ENCODE measurements around the gene ICE2.
"Not testable (repeated sequence)": the region's sequence is repeated elsewhere in the genome, so short reads cannot be mapped to it uniquely, and the experiment has no call there.

ICE2 gene

GRCh38 chr15:60414016-60414682 lies 64.8 kb downstream of the ICE2 start:
- DNase-seq (ENCODE audit: low spot score) = no peak
- no peaks in the 10 kb centered on the region for H3K9me3 ChIP-seq (replicated peaks in 1 of 2; ENCODE audit: control insufficient read depth in 2 of 2, insufficient read depth in 1 of 2, low read depth in 1 of 2, low read length in 2 of 2)

GRCh38 chr15:60413231-60413824 lies 65.6 kb downstream of the ICE2 start:
- H4K8ac ChIP-seq (ENCODE audit: low read depth, low read length) = no peak overlapping the region
- DNase-seq (ENCODE audit: low spot score) = no peak

More at GRCh38 chr15:60414016-60414682, 64.8 kb downstream of the ICE2 start:
- no peak overlapping the region for H3K18ac ChIP-seq (ENCODE audit: low read length)
- H2AFZ ChIP-seq (ENCODE audit: low read length) = no peak overlapping the region
- H2AK5ac ChIP-seq (ENCODE audit: low read depth, low read length) = no peak overlapping the region
- no peak overlapping the region for H3K14ac ChIP-seq (ENCODE audit: low read length)
- no peak overlapping the region for H2BK15ac ChIP-seq (ENCODE audit: low read length)
- H3K4ac ChIP-seq (ENCODE audit: low read length) = no peak overlapping the region
- no peak overlapping the region for H2BK120ac ChIP-seq (ENCODE audit: low read depth, low read length)
- H2BK12ac ChIP-seq (ENCODE audit: low read length) = no peak overlapping the region
- no peak overlapping the region for H4K8ac ChIP-seq (ENCODE audit: low read depth, low read length)
- no peak overlapping the region for H3K9ac ChIP-seq (ENCODE audit: low read depth, low read length, poor library complexity)
- no peaks in the 10 kb centered on the region for H3K27me3 ChIP-seq (ENCODE audit: control insufficient read depth in 3 of 3, insufficient read depth in 3 of 3, low read depth in 1 of 3, low read length in 3 of 3)
- H3K36me3 ChIP-seq (replicated peaks in 1 of 2; ENCODE audit: control insufficient read depth in 2 of 2, insufficient read depth in 2 of 2, low read length in 2 of 2) = no peaks in the 10 kb centered on the region
- no peak overlapping the region for H3K4me2 ChIP-seq (ENCODE audit: insufficient read depth, low read length, poor library complexity, severe bottlenecking)
- no peaks in the 10 kb centered on the region for H3K79me1 ChIP-seq (ENCODE audit: low read depth, low read length)
- no peak overlapping the region for H4K91ac ChIP-seq (ENCODE audit: low read depth, low read length, poor library complexity)
- no CpG with 5 or more reads among the region's 10 CpGs for WGBS, 2 donors (ENCODE audit: extremely low coverage in 2 of 2, insufficient read length in 2 of 2, insufficient replicate concordance in 1 of 2)
- no peak overlapping the region for H3K23ac ChIP-seq (ENCODE audit: low read depth, low read length, poor library complexity)
- H3K4me1 ChIP-seq (ENCODE audit: control insufficient read depth in 2 of 2, insufficient read depth in 1 of 2, low read depth in 1 of 2, low read length in 2 of 2) = no peaks in the 10 kb centered on the region
- H3K4me3 ChIP-seq (ENCODE audit: low read length in 2 of 2) = no peak overlapping the region
- H2BK5ac ChIP-seq (ENCODE audit: low read length) = no peak overlapping the region
- no peak overlapping the region for H3K27ac ChIP-seq (replicated peaks; ENCODE audit: low read length)

GRCh38 chr15:60412807-60413206 lies 66.1 kb downstream of the ICE2 start:
- not testable (repeated sequence) for DNase-seq (ENCODE audit: low spot score); H3K14ac ChIP-seq (ENCODE audit: low read length); H3K36me3 ChIP-seq (replicated peaks in 1 of 2; ENCODE audit: control insufficient read depth in 2 of 2, insufficient read depth in 2 of 2, low read length in 2 of 2); H3K9me3 ChIP-seq (replicated peaks in 1 of 2; ENCODE audit: control insufficient read depth in 2 of 2, insufficient read depth in 1 of 2, low read depth in 1 of 2, low read length in 2 of 2); H2BK5ac ChIP-seq (ENCODE audit: low read length); H3K4me2 ChIP-seq (ENCODE audit: insufficient read depth, low read length, poor library complexity, severe bottlenecking); H3K23ac ChIP-seq (ENCODE audit: low read depth, low read length, poor library complexity); H3K4me3 ChIP-seq (ENCODE audit: low read length in 2 of 2); H3K4me1 ChIP-seq (ENCODE audit: control insufficient read depth in 2 of 2, insufficient read depth in 1 of 2, low read depth in 1 of 2, low read length in 2 of 2); H2AK5ac ChIP-seq (ENCODE audit: low read depth, low read length); H4K91ac ChIP-seq (ENCODE audit: low read depth, low read length, poor library complexity); H2BK15ac ChIP-seq (ENCODE audit: low read length); H3K79me1 ChIP-seq (ENCODE audit: low read depth, low read length); H3K27me3 ChIP-seq (ENCODE audit: control insufficient read depth in 3 of 3, insufficient read depth in 3 of 3, low read depth in 1 of 3, low read length in 3 of 3); H2BK12ac ChIP-seq (ENCODE audit: low read length); H2BK120ac ChIP-seq (ENCODE audit: low read depth, low read length); H3K4ac ChIP-seq (ENCODE audit: low read length); H2AFZ ChIP-seq (ENCODE audit: low read length); H3K9ac ChIP-seq (ENCODE audit: low read depth, low read length, poor library complexity); H3K18ac ChIP-seq (ENCODE audit: low read length); H4K8ac ChIP-seq (ENCODE audit: low read depth, low read length); H3K27ac ChIP-seq (replicated peaks; ENCODE audit: low read length)
- WGBS, 2 donors (ENCODE audit: extremely low coverage in 2 of 2, insufficient read length in 2 of 2, insufficient replicate concordance in 1 of 2) = no CpG with 5 or more reads among the region's 21 CpGs

More at GRCh38 chr15:60413231-60413824, 65.6 kb downstream of the ICE2 start:
- Histone ChIP-seq H2BK5ac (ENCODE audit: low read length) (no peak overlapping the region), H3K14ac (ENCODE audit: low read length) (no peak overlapping the region), H3K9me3 (replicated peaks in 1 of 2; ENCODE audit: control insufficient read depth in 2 of 2, insufficient read depth in 1 of 2, low read depth in 1 of 2, low read length in 2 of 2) (no peaks in the 10 kb centered on the region), H3K27ac (replicated peaks; ENCODE audit: low read length) (peak overlapping the region; percentile 39), H3K79me1 (ENCODE audit: low read depth, low read length) (no peaks in the 10 kb centered on the region), H3K27me3 (ENCODE audit: control insufficient read depth in 3 of 3, insufficient read depth in 3 of 3, low read depth in 1 of 3, low read length in 3 of 3) (no peaks in the 10 kb centered on the region), H2BK120ac (ENCODE audit: low read depth, low read length) (no peak overlapping the region), H3K9ac (ENCODE audit: low read depth, low read length, poor library complexity) (no peak overlapping the region), H2AK5ac (ENCODE audit: low read depth, low read length) (no peak overlapping the region), H4K91ac (ENCODE audit: low read depth, low read length, poor library complexity) (no peak overlapping the region), H3K23ac (ENCODE audit: low read depth, low read length, poor library complexity) (no peak overlapping the region), H3K4me3 (ENCODE audit: low read length in 2 of 2) (no peak overlapping the region), H3K4ac (ENCODE audit: low read length) (no peak overlapping the region), H3K4me2 (ENCODE audit: insufficient read depth, low read length, poor library complexity, severe bottlenecking) (no peak overlapping the region), H3K36me3 (replicated peaks in 1 of 2; ENCODE audit: control insufficient read depth in 2 of 2, insufficient read depth in 2 of 2, low read length in 2 of 2) (no peaks in the 10 kb centered on the region), H2AFZ (ENCODE audit: low read length) (no peak overlapping the region), H3K4me1 (ENCODE audit: control insufficient read depth in 2 of 2, insufficient read depth in 1 of 2, low read depth in 1 of 2, low read length in 2 of 2) (no peaks in the 10 kb centered on the region), H3K18ac (ENCODE audit: low read length) (no peak overlapping the region), H2BK15ac (ENCODE audit: low read length) (no peak overlapping the region), H2BK12ac (ENCODE audit: low read length) (no peak overlapping the region)
- no CpG with 5 or more reads among the region's 9 CpGs for WGBS, 2 donors (ENCODE audit: extremely low coverage in 2 of 2, insufficient read length in 2 of 2, insufficient replicate concordance in 1 of 2)

- Histone ChIP-seq H3K23ac (ENCODE audit: low read depth, low read length, poor library complexity) (no peak overlapping the region), H3K18ac (ENCODE audit: low read length) (no peak overlapping the region), H3K4me3 (ENCODE audit: low read length in 2 of 2) (no peak overlapping the region), H3K14ac (ENCODE audit: low read length) (no peak overlapping the region), H4K91ac (ENCODE audit: low read depth, low read length, poor library complexity) (no peak overlapping the region), H3K36me3 (replicated peaks in 1 of 2; ENCODE audit: control insufficient read depth in 2 of 2, insufficient read depth in 2 of 2, low read length in 2 of 2) (no peaks in the 10 kb centered on the region), H3K4ac (ENCODE audit: low read length) (no peak overlapping the region), H2BK120ac (ENCODE audit: low read depth, low read length) (no peak overlapping the region), H3K4me2 (ENCODE audit: insufficient read depth, low read length, poor library complexity, severe bottlenecking) (no peak overlapping the region), H4K8ac (ENCODE audit: low read depth, low read length) (no peak overlapping the region), H2AFZ (ENCODE audit: low read length) (no peak overlapping the region), H3K27ac (replicated peaks; ENCODE audit: low read length) (no peak overlapping the region), H3K9ac (ENCODE audit: low read depth, low read length, poor library complexity) (no peak overlapping the region), H3K9me3 (replicated peaks in 1 of 2; ENCODE audit: control insufficient read depth in 2 of 2, insufficient read depth in 1 of 2, low read depth in 1 of 2, low read length in 2 of 2) (no peaks in the 10 kb centered on the region), H2BK5ac (ENCODE audit: low read length) (no peak overlapping the region), H3K27me3 (ENCODE audit: control insufficient read depth in 3 of 3, insufficient read depth in 3 of 3, low read depth in 1 of 3, low read length in 3 of 3) (no peaks in the 10 kb centered on the region), H2BK15ac (ENCODE audit: low read length) (no peak overlapping the region), H3K79me1 (ENCODE audit: low read depth, low read length) (no peaks in the 10 kb centered on the region), H3K4me1 (ENCODE audit: control insufficient read depth in 2 of 2, insufficient read depth in 1 of 2, low read depth in 1 of 2, low read length in 2 of 2) (no peaks in the 10 kb centered on the region), H2BK12ac (ENCODE audit: low read length) (no peak overlapping the region), H2AK5ac (ENCODE audit: low read depth, low read length) (no peak overlapping the region)
- no CpG with 5 or more reads among the region's 9 CpGs for WGBS, 2 donors (ENCODE audit: extremely low coverage in 2 of 2, insufficient read length in 2 of 2, insufficient replicate concordance in 1 of 2)
- DNase-seq (ENCODE audit: low spot score) = no peak
These were observed 67.0 kb downstream of the ICE2 start for GRCh38 chr15:60411774-60412425.

All from neuronal stem cell (in vitro differentiated cells).